Measurements from ENCODE around the gene HOXB4.

Gene HOXB4

GRCh38 chr17:48589831-48590606 lies 11.9 kb upstream of the HOXB4 start, which contains the start of gene HOXB3:
Gene HOXB3, minus strand, starts transcription at chr17:48590241. Its CDS starts 37,767 bp downstream, at chr17:48552474.
- no peak for DNase-seq (ENCODE audit: low read depth)

GRCh38 chr17:48589060-48589830 lies 11.1 kb upstream of the HOXB4 start:
- DNase-seq (ENCODE audit: low read depth) = no peak

GRCh38 chr17:48588528-48588927 lies 10.4 kb upstream of the HOXB4 start:
- DNase-seq (ENCODE audit: low read depth) = no peak

GRCh38 chr17:48588074-48588415 lies 9.9 kb upstream of the HOXB4 start:
- DNase-seq (ENCODE audit: low read depth) = no peak

- no peak for DNase-seq (ENCODE audit: low read depth)
Measured at GRCh38 chr17:48587276-48588073, 9.3 kb upstream of the HOXB4 start.

GRCh38 chr17:48586355-48587258 lies 8.5 kb upstream of the HOXB4 start:
- no peak for DNase-seq (ENCODE audit: low read depth)

- no peak for DNase-seq (ENCODE audit: low read depth)
Measured at GRCh38 chr17:48584223-48584741, 6.1 kb upstream of the HOXB4 start.

- DNase-seq (ENCODE audit: low read depth) = no peak
Measured at GRCh38 chr17:48583708-48584222, 5.6 kb upstream of the HOXB4 start.

GRCh38 chr17:48582750-48583069 lies 4.6 kb upstream of the HOXB4 start:
- no peak for DNase-seq (ENCODE audit: low read depth)

- no peak for DNase-seq (ENCODE audit: low read depth)
Measured at GRCh38 chr17:48579760-48580554, 1.8 kb upstream of the HOXB4 start.

- no peak for DNase-seq (ENCODE audit: low read depth)
Measured at GRCh38 chr17:48579471-48579759, 1.3 kb upstream of the HOXB4 start.

GRCh38 chr17:48578616-48579470 lies 693 bp upstream of the HOXB4 start:
- DNase-seq (ENCODE audit: low read depth) = no peak

- DNase-seq (ENCODE audit: low read depth) = no peak
Measured at GRCh38 chr17:48577330-48577945, 712 bp downstream of the HOXB4 start.

GRCh38 chr17:48576479-48577309 lies 1.5 kb downstream of the HOXB4 start:
- no peak for DNase-seq (ENCODE audit: low read depth)

- DNase-seq (ENCODE audit: low read depth) = no peak
Measured at GRCh38 chr17:48575673-48576478, 2.3 kb downstream of the HOXB4 start.

- DNase-seq (ENCODE audit: low read depth) = no peak
Measured at GRCh38 chr17:48575066-48575582, 3.0 kb downstream of the HOXB4 start.

GRCh38 chr17:48574505-48575065 lies 3.6 kb downstream of the HOXB4 start:
- DNase-seq (ENCODE audit: low read depth) = no peak

Data from activated T-cell treated with anti-CD3 and anti-CD28 coated beads for 48 hours (primary cell).